GM18505 (cell line): ENCODE results near the gene CLIC5.
A peak's percentile ranks its signal among the peaks of the same experiment; 100 is the strongest.

ENCODE experiments used
- ATAC-seq: cut with Tn5 transposase; IDR thresholded peaks from one replicate; pipeline ENCODE4 v1.9.1; 2021; ENCODE audit not compliant: unreplicated experiment
- POLR2A ChIP-seq: IDR thresholded peaks from 4 replicates; pipeline ENCODE4 v1.6.1; 2011; ENCODE audit warnings: borderline replicate concordance; ENCODE audit not compliant: insufficient read depth, insufficient read length; ENCODE audit errors: extremely low read depth

The CLIC5 gene

DNA sequence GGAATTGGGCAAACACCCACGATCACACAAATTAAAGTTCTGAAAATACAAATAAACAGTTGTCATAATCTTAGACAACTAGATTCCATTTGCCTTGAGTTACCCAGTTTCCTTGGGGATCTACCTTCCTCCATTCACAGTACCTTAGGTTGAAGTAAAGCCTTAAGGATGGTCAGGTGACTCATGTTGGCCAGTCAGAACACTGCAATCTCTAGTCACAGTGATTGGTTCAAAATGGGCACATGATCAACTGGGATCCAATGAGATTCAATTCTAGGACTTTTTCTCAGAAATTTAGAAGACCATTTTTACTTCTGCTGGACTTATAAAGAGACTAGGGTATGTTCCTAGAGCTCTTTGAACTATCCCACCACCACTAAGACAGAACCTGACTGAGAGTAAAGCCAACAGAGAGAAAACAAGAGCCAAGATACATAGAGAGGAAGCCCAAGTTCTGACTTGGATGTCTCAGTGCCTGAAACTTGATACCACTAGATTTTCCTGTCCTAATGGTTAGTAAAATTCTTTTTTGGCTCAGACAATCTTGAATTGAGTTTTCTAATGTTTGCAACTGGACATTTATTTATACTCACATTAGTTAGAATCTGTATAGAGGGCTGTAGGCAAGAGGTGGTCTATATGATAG is 8.6 kb upstream of the CLIC5 start:
- no peak for ATAC-seq
- no peak for TF ChIP-seq POLR2A

GRCh38 chr6:46023216-46023915 is 7.7 kb upstream of the CLIC5 start:
- no peak for TF ChIP-seq POLR2A
- ATAC-seq: no peak

- no peak for ATAC-seq
Measured at GRCh38 chr6:46022106-46022948, 6.7 kb upstream of the CLIC5 start.

GRCh38 chr6:46017726-46018125 is 2.1 kb upstream of the CLIC5 start:
- ATAC-seq: no peak

More at GRCh38 chr6:46022106-46022948, 6.7 kb upstream of the CLIC5 start:
- no peak for TF ChIP-seq POLR2A

DNA sequence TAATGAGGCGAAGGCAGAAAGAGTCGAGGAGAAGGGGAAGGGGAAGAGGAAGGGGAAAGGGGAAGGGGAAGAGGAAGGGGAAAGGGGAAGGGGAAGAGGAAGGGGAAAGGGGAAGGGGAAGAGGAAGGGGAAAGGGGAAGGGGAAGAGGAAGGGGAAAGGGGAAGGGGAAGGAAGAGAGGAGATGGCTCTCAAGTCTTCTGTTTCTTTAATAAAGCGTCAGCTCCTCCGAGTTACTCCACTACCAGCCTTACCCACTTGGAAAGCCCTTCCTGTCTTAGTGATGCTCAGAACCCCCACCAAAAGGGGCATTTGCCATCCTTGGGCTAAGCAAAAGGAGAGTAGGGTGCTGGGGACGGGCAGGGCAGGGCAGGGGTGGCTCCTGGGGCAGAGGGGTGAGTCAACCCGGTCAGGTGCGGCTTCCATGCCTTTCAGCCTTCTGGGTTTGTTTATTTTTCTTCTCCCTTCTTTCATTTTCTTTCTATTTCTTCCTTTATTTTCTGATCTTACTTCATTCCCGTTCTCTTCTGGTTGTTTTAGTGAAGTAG is 476 bp upstream of the CLIC5 start:
- ATAC-seq: no peak
- TF ChIP-seq POLR2A: no peak

More at GRCh38 chr6:46017726-46018125, 2.1 kb upstream of the CLIC5 start:
- no peak for TF ChIP-seq POLR2A

- no peak for ATAC-seq
- no peak for TF ChIP-seq POLR2A
Measured at GRCh38 chr6:46014511-46015118, 1.0 kb downstream of the CLIC5 start.

GRCh38 chr6:46014046-46014445 is 1.6 kb downstream of the CLIC5 start:
- ATAC-seq: no peak
- TF ChIP-seq POLR2A: no peak

- no peak for TF ChIP-seq POLR2A
- ATAC-seq: no peak
Measured at GRCh38 chr6:46013639-46014038, 2.0 kb downstream of the CLIC5 start.

DNA sequence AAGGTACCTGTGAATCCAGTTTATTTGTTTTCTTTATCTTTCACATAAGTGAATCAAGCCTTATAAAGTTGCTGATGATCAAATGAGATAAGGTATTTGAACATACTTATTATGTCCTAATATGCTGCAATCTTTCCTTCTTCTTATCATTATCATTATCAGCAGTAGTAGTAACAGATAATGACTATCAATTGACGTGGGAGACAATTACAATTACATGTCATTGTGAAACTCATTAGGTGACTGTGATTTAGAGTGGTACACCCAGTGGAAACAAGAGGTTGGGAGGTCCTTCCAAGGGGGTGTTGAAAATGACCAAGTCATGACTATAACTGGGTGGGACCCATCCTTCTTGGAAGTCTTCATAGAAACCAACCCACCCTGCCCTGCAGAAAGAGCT is 2.8 kb downstream of the CLIC5 start:
- no peak for ATAC-seq
- no peak for TF ChIP-seq POLR2A

- ATAC-seq: peak; percentile 97
- no peak for TF ChIP-seq POLR2A
Measured at GRCh38 chr6:46011188-46012085, 4.2 kb downstream of the CLIC5 start.

GRCh38 chr6:46010771-46011170 is 4.9 kb downstream of the CLIC5 start:
- TF ChIP-seq POLR2A: no peak
- no peak for ATAC-seq

GRCh38 chr6:46010270-46010669 is 5.4 kb downstream of the CLIC5 start:
- TF ChIP-seq POLR2A: no peak
- no peak for ATAC-seq
